ENCODE results near the gene PACRG. TPM values are rescaled to one million over a fixed set of nuclear protein-coding genes. Genes with fewer than 3 reads are reported as not detected.

Gene PACRG
- total and polyA plus RNA-seq, 2 of the 13 experiments (the other 11 are each of a cell fraction or from before 2014, with no cell fraction given) = 0.13 TPM; not detected in 1

GRCh38 chr6:163324326-163324687 is 596.5 kb downstream of the PACRG start (continued):
- TF ChIP-seq BCLAF1 (IDR thresholded peaks at IDR 0.05) = no peak
- no peak for TF ChIP-seq ZMYM4 (CRISPR knock-in tag; IDR thresholded peaks at IDR 0.05)
- TF ChIP-seq IKZF1 (IDR thresholded peaks at IDR 0.05) = no peak

- peak overlapping the region; percentile 67 for H3K4me2 ChIP-seq (ENCODE audit: low read depth, low read length)
- H4K20me1 ChIP-seq (ENCODE audit: insufficient read depth, low read length) = no peaks in the 10 kb centered on the region
- H3K27ac ChIP-seq (ENCODE audit: extremely low read length, insufficient read depth, low read length) = no peak overlapping the region
- peaks cover 7% of the 10 kb centered on the region; the same call in 1 of the 2 replicates for H3K9me3 ChIP-seq (ENCODE audit: low read length)
- FAIRE-seq (peak; percentile 90), DNase-seq (ENCODE audit: low spot score) (peak; percentile 68), ATAC-seq (peak; percentile 89)
- intact Hi-C loops (cut with micrococcal nuclease; ENCODE audit: unreplicated experiment) (loop anchor here (5.0 kb wide), 1 partner anchor 82 kb away; no protein-coding TSS in a partner anchor), in situ Hi-C loops (cut with HindIII; ENCODE audit: extremely low pct_ligation_motif_present, low pct_unique_long_range_greater_than_20kb) (no loop called here)
- ChIA-PET POLR2A (no interaction called here), CTCF (ENCODE audit: low intra/inter-chr PET ratio, low total read pairs) (no interaction called here)
- H3K4me1 ChIP-seq (ENCODE audit: insufficient read depth, low read length) = peaks cover 14% of the 10 kb centered on the region
- no peaks in the 10 kb centered on the region for H3K36me3 ChIP-seq (replicated peaks in 1 of 2; ENCODE audit: control insufficient read depth in 1 of 2, insufficient read depth in 2 of 2, low read length in 2 of 2)
- BruUV-seq (replicated peaks) = no TSS peak
- peak overlapping the region; percentile 21 to 34 (median 22); a peak in 4 of 6 replicates for H3K4me3 ChIP-seq (replicated peaks in 1 of 3; ENCODE audit: insufficient read depth in 1 of 3, low read depth in 2 of 3, low read length in 3 of 3)
- H3K27me3 ChIP-seq (ENCODE audit: control insufficient read depth in 1 of 2, insufficient read depth in 2 of 2, low read length in 2 of 2) = 0 out of 5 replicates have a peak, but pooled peaks cover 0 to 2% of the 10 kb centered on the region in 2 experiments
- no peak overlapping the region for H3K9ac ChIP-seq (ENCODE audit: insufficient read depth, low read depth, low read length)
- WGBS (ENCODE audit: low lambda C conversion rate) = 3% methylated on average over 10 of the region's 10 CpGs
- no peaks in the 10 kb centered on the region for H3K79me2 ChIP-seq (ENCODE audit: insufficient read depth, low read length)
- no peak overlapping the region for H2AFZ ChIP-seq (ENCODE audit: low read length)
- TF ChIP-seq ZNF136 (CRISPR knock-in tag; IDR thresholded peaks at IDR 0.05; ENCODE audit: low read depth) (0 out of 2 replicates have a peak, but pooled peaks have one; percentile 39), FOXO4 (CRISPR knock-in tag; conservative IDR thresholded peaks at IDR 0.05) (0 out of 2 replicates have a peak, but pooled peaks have one; percentile 45), SETDB1 (CRISPR knock-in tag; IDR thresholded peaks at IDR 0.05; ENCODE audit: borderline replicate concordance) (no peak), GFI1 (CRISPR knock-in tag; IDR thresholded peaks at IDR 0.05; ENCODE audit: borderline replicate concordance) (peak; percentile 34; the same call in 1 of the 2 replicates), KLF6 (CRISPR knock-in tag; IDR thresholded peaks at IDR 0.05) (no peak), ZNF784 (CRISPR knock-in tag; IDR thresholded peaks at IDR 0.05; ENCODE audit: borderline replicate concordance) (0 out of 2 replicates have a peak, but pooled peaks have one; percentile 43), ZFY (CRISPR knock-in tag; IDR thresholded peaks at IDR 0.05) (0 out of 2 replicates have a peak, but pooled peaks have one; percentile 17), ZBTB7B (CRISPR knock-in tag; IDR thresholded peaks at IDR 0.05) (0 out of 2 replicates have a peak, but pooled peaks have one; percentile 18), ZSCAN25 (CRISPR knock-in tag; IDR thresholded peaks at IDR 0.05) (peak; percentile 68; the same call in 1 of the 2 replicates), SOX13 (IDR thresholded peaks at IDR 0.05) (no peak), SOX13 (CRISPR knock-in tag; conservative IDR thresholded peaks at IDR 0.05 in 1 of 2, IDR thresholded peaks at IDR 0.05 in 1 of 2) (0 out of 4 replicates have a peak, but pooled peaks of 1 of the 2 experiments have one; percentile 20), ZMYM4 (CRISPR knock-in tag; IDR thresholded peaks at IDR 0.05) (peak; percentile 75)
Measured at GRCh38 chr6:163324688-163325389, 597.1 kb downstream of the PACRG start.
